SU-DHL-6 (cell line): ENCODE data around the gene RASL11B.

Experiments used
- H2AFZ ChIP-seq: fragments of 200-600 bp; sonication (generic); 2 replicates; pipeline ENCODE4 v1.6.1; 2014; ENCODE audit warnings: low read depth, mild to moderate bottlenecking, moderate library complexity, mixed read lengths, antibody characterized with exemption, low read length; ENCODE audit not compliant: severe bottlenecking
- H3F3A ChIP-seq: fragments of 200-600 bp; shearing (Covaris generic); 2 replicates; pipeline ENCODE4 v1.6.0; 2016; ENCODE audit warnings: antibody characterized with exemption, mild to moderate bottlenecking; ENCODE audit not compliant: insufficient read depth
- H3K27ac ChIP-seq: fragments of 200-600 bp; sonication (generic); 2 replicates; pipeline ENCODE4 v1.5.1; 2016; ENCODE audit warnings: low read depth, mild to moderate bottlenecking, low read length, moderate library complexity, mixed read lengths
- H3K27me3 ChIP-seq: fragments of 200-600 bp; sonication (generic), shearing (Covaris generic); 2 replicates; pipeline ENCODE4 v1.6.0; 2014; ENCODE audit warnings: mild to moderate bottlenecking, low read length
- H3K36me3 ChIP-seq: fragments of 200-600 bp; sonication (generic); 2 replicates; pipeline ENCODE4 v1.6.1; 2014; ENCODE audit warnings: mild to moderate bottlenecking, low read length, mixed read lengths
- H3K4me2 ChIP-seq: fragments of 300-600, 200-600 bp; shearing (Covaris generic), sonication (generic); 2 replicates; pipeline ENCODE4 v1.6.0; 2014; ENCODE audit warnings: low read length, low read depth, mild to moderate bottlenecking; ENCODE audit not compliant: poor library complexity, severe bottlenecking
- H3K4me3 ChIP-seq: fragments of 200-600 bp; sonication (generic); 2 replicates; pipeline ENCODE4 v1.5.1; 2014; ENCODE audit warnings: antibody characterized with exemption, low read length, mild to moderate bottlenecking, mixed read lengths; ENCODE audit not compliant: insufficient read depth, poor library complexity, severe bottlenecking
- H3K79me2 ChIP-seq: fragments of 200-600 bp; sonication (generic); 2 replicates; pipeline ENCODE4 v1.6.1; 2014; ENCODE audit warnings: mild to moderate bottlenecking, low read length, moderate library complexity; ENCODE audit not compliant: insufficient read depth
- H3K9ac ChIP-seq: fragments of 200-600 bp; sonication (generic); 2 replicates; pipeline ENCODE4 v1.7.0; 2014; ENCODE audit warnings: mild to moderate bottlenecking, low read length
- H3K9me2 ChIP-seq: fragments of 200-600 bp; sonication (generic); replicated peaks from 2 replicates; pipeline ENCODE4 v1.6.1; 2014; ENCODE audit warnings: low read length; ENCODE audit not compliant: insufficient read depth
- H3K9me3 ChIP-seq: fragments of 200-600 bp; sonication (generic); 2 replicates; pipeline ENCODE4 v1.6.1; 2014; ENCODE audit warnings: low read length, mixed read lengths; ENCODE audit not compliant: insufficient read depth
- H4K20me1 ChIP-seq: fragments of 200-600 bp; sonication (generic); 2 replicates; pipeline ENCODE4 v1.6.1; 2014; ENCODE audit warnings: low read depth, mild to moderate bottlenecking, antibody characterized with exemption, low read length, moderate library complexity, mixed read lengths
- EZH2phosphoT487 ChIP-seq: fragments of 200-600 bp; sonication (generic), shearing (Covaris generic); conservative IDR thresholded peaks from 2 replicates; pipeline ENCODE4 v1.6.1; 2018; ENCODE audit warnings: mild to moderate bottlenecking, antibody characterized with exemption, low read length, moderate library complexity, mixed read lengths
- TF ChIP-seq, protein P1 (sequence below): fragments of 200-600 bp; sonication (generic); IDR thresholded peaks from one replicate; pipeline ENCODE4 v1.5.1; 2017; ENCODE audit warnings: antibody characterized with exemption, mild to moderate bottlenecking, low read length, moderate library complexity; ENCODE audit not compliant: insufficient read depth, poor library complexity, severe bottlenecking

The RASL11B gene

GRCh38 chr4:52911684-52912294, 49.7 kb downstream of the RASL11B start:
- no peaks in the 10 kb centered on the region; the same call in 1 of the 2 replicates for H3F3A ChIP-seq
- no peak overlapping the region for H3K4me2 ChIP-seq
- H3K79me2 ChIP-seq: no peaks in the 10 kb centered on the region
- H3K4me3 ChIP-seq: no peak overlapping the region
- no peak overlapping the region for H2AFZ ChIP-seq
- no peak overlapping the region for H3K9ac ChIP-seq
- no peaks in the 10 kb centered on the region for H3K36me3 ChIP-seq
- H3K27ac ChIP-seq: no peak overlapping the region
- H3K9me2 ChIP-seq: no peaks in the 10 kb centered on the region
- no peaks in the 10 kb centered on the region for H4K20me1 ChIP-seq
- TF ChIP-seq, protein P1, sequence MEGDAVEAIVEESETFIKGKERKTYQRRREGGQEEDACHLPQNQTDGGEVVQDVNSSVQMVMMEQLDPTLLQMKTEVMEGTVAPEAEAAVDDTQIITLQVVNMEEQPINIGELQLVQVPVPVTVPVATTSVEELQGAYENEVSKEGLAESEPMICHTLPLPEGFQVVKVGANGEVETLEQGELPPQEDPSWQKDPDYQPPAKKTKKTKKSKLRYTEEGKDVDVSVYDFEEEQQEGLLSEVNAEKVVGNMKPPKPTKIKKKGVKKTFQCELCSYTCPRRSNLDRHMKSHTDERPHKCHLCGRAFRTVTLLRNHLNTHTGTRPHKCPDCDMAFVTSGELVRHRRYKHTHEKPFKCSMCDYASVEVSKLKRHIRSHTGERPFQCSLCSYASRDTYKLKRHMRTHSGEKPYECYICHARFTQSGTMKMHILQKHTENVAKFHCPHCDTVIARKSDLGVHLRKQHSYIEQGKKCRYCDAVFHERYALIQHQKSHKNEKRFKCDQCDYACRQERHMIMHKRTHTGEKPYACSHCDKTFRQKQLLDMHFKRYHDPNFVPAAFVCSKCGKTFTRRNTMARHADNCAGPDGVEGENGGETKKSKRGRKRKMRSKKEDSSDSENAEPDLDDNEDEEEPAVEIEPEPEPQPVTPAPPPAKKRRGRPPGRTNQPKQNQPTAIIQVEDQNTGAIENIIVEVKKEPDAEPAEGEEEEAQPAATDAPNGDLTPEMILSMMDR: peak; percentile 40
- TF ChIP-seq EZH2phosphoT487: no peak
- H3K9me3 ChIP-seq: no peaks in the 10 kb centered on the region
- no peaks in the 10 kb centered on the region for H3K27me3 ChIP-seq

DNA sequence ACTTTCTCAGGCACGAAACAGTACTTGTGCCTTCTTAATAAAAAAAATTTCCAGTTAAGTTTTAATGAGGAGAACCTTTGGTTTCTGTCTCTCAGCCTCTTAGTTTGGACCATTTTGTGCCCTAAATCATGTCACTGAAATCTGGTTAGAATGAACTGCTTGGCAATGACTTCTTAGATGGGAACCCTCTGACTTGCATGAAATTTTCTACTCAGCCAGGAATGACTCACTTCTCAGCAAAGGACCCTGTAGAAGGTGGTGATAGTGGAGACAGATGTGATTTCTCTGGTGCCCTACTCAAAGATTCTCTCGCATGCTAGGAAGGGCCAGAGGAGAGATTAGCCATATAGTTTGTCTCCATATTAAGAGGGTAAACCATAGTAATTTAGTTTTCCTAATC, 50.5 kb downstream of the RASL11B start:
- H3K27ac ChIP-seq: no peak overlapping the region

DNA sequence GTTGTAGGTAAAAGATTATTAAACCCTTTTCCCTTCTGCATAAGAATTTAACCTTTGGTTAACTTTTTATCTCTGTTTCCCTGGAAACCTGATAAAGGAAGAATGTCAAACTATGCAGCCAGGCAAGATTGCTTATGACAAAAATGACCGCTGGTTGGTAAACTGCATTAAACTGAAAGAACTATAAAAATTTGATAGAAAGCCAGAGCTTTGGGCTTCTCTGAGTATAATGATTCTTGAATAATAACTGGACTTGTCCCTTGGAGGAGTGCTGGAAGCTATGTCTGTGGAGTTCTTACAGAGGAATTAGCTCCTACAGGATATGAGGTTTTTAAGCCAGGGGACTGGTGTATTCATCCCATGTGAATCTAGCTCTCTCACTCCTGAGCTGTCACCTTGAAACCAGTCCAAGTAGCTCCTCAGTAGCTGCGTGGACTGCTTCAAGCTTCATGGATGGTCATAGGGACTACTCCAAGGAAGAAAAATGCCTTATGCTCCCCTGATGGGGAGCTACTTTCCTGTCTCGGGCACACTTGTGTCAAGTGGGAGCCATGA, 52.0 kb downstream of the RASL11B start:
- Histone ChIP-seq H3K79me2 (no peaks in the 10 kb centered on the region), H2AFZ (no peak overlapping the region), H3K9me3 (no peaks in the 10 kb centered on the region), H3K27me3 (no peaks in the 10 kb centered on the region), H3K9ac (no peak overlapping the region), H3K9me2 (no peaks in the 10 kb centered on the region), H3K36me3 (no peaks in the 10 kb centered on the region), H3K27ac (no peak overlapping the region), H4K20me1 (no peaks in the 10 kb centered on the region), H3F3A (no peaks in the 10 kb centered on the region; the same call in 1 of the 2 replicates), H3K4me3 (no peak overlapping the region), H3K4me2 (no peak overlapping the region)
- no peak for TF ChIP-seq EZH2phosphoT487
- TF ChIP-seq, protein P1: no peak

More for the DNA sequence above, 50.5 kb downstream of the RASL11B start:
- Histone ChIP-seq H2AFZ (no peak overlapping the region), H3F3A (no peaks in the 10 kb centered on the region; the same call in 1 of the 2 replicates), H3K27me3 (no peaks in the 10 kb centered on the region), H3K4me2 (no peak overlapping the region), H3K36me3 (no peaks in the 10 kb centered on the region), H3K79me2 (no peaks in the 10 kb centered on the region), H3K9me2 (no peaks in the 10 kb centered on the region), H3K4me3 (no peak overlapping the region), H3K9me3 (no peaks in the 10 kb centered on the region), H3K9ac (no peak overlapping the region), H4K20me1 (no peaks in the 10 kb centered on the region)
- no peak for TF ChIP-seq EZH2phosphoT487
- TF ChIP-seq, protein P1: no peak
